ENCODE measurements around the gene ZNF275. TPM values are rescaled to one million over a fixed set of nuclear protein-coding genes. Genes with fewer than 3 reads are reported as not detected.

ZNF275 gene
- total and polyA plus RNA-seq, 4 donors = 6.2 to 13.9 (median 8.6) TPM

GRCh38 chrX:153303276-153304262 lies 30.4 kb upstream of the ZNF275 start:
- H3K4me1 ChIP-seq (ENCODE audit: control insufficient read depth in 4 of 4, insufficient read depth in 4 of 4, low read length in 3 of 4) = no peaks in the 10 kb centered on the region
- no peak overlapping the region for H3K27ac ChIP-seq (ENCODE audit: low read depth in 1 of 2, low read length in 2 of 2)
- no peaks in the 10 kb centered on the region for H3K27me3 ChIP-seq (ENCODE audit: control insufficient read depth in 4 of 4, insufficient read depth in 4 of 4, low read length in 3 of 4)
- H3K9ac ChIP-seq (ENCODE audit: low read depth in 1 of 2, low read length in 2 of 2) = no peak overlapping the region
- H3K9me3 ChIP-seq (ENCODE audit: control insufficient read depth in 4 of 4, low read length in 3 of 4) = no peaks in the 10 kb centered on the region
- H3K36me3 ChIP-seq (ENCODE audit: control insufficient read depth in 4 of 4, insufficient read depth in 3 of 4, low read depth in 1 of 4, low read length in 3 of 4) = no peaks in the 10 kb centered on the region
- DNase-seq (ENCODE audit: low spot score) = no peak
- 80% methylated on average over 12 of the region's 12 CpGs for WGBS
- TF ChIP-seq CTCF (IDR thresholded peaks at IDR 0.05; ENCODE audit: low read depth, low read length, missing input control) (no peak), JUND (IDR thresholded peaks at IDR 0.05) (no peak), TAF1 (conservative IDR thresholded peaks at IDR 0.05) (no peak), SP1 (IDR thresholded peaks at IDR 0.05) (no peak), REST (IDR thresholded peaks at IDR 0.05) (no peak), NR2F2 (IDR thresholded peaks at IDR 0.05) (no peak), YY1 (IDR thresholded peaks at IDR 0.05) (no peak)
- H3K4me3 ChIP-seq (ENCODE audit: low read depth in 1 of 3, low read length in 3 of 3) = no peak overlapping the region

GRCh38 chrX:153304988-153305736 lies 28.8 kb upstream of the ZNF275 start:
- no peaks in the 10 kb centered on the region for H3K27me3 ChIP-seq (ENCODE audit: control insufficient read depth in 4 of 4, insufficient read depth in 4 of 4, low read length in 3 of 4)
- TF ChIP-seq RAD21 (IDR thresholded peaks at IDR 0.05) (no peak), HNF4A (conservative IDR thresholded peaks at IDR 0.05) (no peak), NR2F2 (IDR thresholded peaks at IDR 0.05) (no peak), YY1 (IDR thresholded peaks at IDR 0.05) (no peak), MAX (IDR thresholded peaks at IDR 0.05) (no peak), EGR1 (IDR thresholded peaks at IDR 0.05; ENCODE audit: low read depth in 2 of 2) (no peak), SP1 (IDR thresholded peaks at IDR 0.05) (no peak), REST (IDR thresholded peaks at IDR 0.05) (no peak), RXRA (IDR thresholded peaks at IDR 0.05) (no peak), FOXA2 (IDR thresholded peaks at IDR 0.05) (no peak), HNF4G (IDR thresholded peaks at IDR 0.05) (no peak), JUND (IDR thresholded peaks at IDR 0.05) (no peak), CTCF (IDR thresholded peaks at IDR 0.05; ENCODE audit: low read depth, low read length, missing input control) (no peak), TAF1 (conservative IDR thresholded peaks at IDR 0.05) (no peak), ZBTB33 (IDR thresholded peaks at IDR 0.05) (no peak)

More at GRCh38 chrX:153304988-153305736, 28.8 kb upstream of the ZNF275 start:
- DNase-seq (ENCODE audit: low spot score) = no peak
- 80% methylated on average over 9 of the region's 9 CpGs for WGBS
- Histone ChIP-seq H3K4me1 (ENCODE audit: control insufficient read depth in 4 of 4, insufficient read depth in 4 of 4, low read length in 3 of 4) (no peaks in the 10 kb centered on the region), H3K9me3 (ENCODE audit: control insufficient read depth in 4 of 4, low read length in 3 of 4) (no peaks in the 10 kb centered on the region), H3K27ac (ENCODE audit: low read depth in 1 of 2, low read length in 2 of 2) (no peak overlapping the region), H3K4me3 (ENCODE audit: low read depth in 1 of 3, low read length in 3 of 3) (no peak overlapping the region), H3K36me3 (ENCODE audit: control insufficient read depth in 4 of 4, insufficient read depth in 3 of 4, low read depth in 1 of 4, low read length in 3 of 4) (no peaks in the 10 kb centered on the region), H3K9ac (ENCODE audit: low read depth in 1 of 2, low read length in 2 of 2) (no peak overlapping the region)

Data from liver (tissue), 9 donors.